Gastroesophageal sphincter (tissue), 3 donors: ENCODE results near the gene GRK5.

ENCODE experiments used
- CTCF ChIP-seq, 4 experiments: fragments of 200-600 bp in 2 of 4; fragments of 450-650 bp in 2 of 4; sonication (generic) in 1 of 4; IDR thresholded peaks; one replicate each; pipeline ENCODE4 v1.5.1; 2017 to 2019; ENCODE audit warnings: antibody characterized with exemption in 4 of 4, mild to moderate bottlenecking in 2 of 4, moderate library complexity in 2 of 4
- EP300 ChIP-seq: sonication (generic); formaldehyde crosslinking; IDR thresholded peaks from one replicate; pipeline ENCODE4 v1.6.1; 2017; ENCODE audit warnings: antibody characterized with exemption, mild to moderate bottlenecking
- POLR2A ChIP-seq, 2 donors: fragments of 450-650 bp; IDR thresholded peaks; one replicate each; pipeline ENCODE4 v1.6.1; 2017; ENCODE audit warnings: antibody characterized with exemption in 2 of 2, mild to moderate bottlenecking in 2 of 2, moderate library complexity in 1 of 2
- POLR2AphosphoS5 ChIP-seq: sonication (generic); formaldehyde crosslinking; IDR thresholded peaks from one replicate; pipeline ENCODE4 v1.6.1; 2017; ENCODE audit warnings: antibody characterized with exemption

GRCh38 chr10:119499677-119500002, 292.3 kb downstream of the GRK5 start:
- TF ChIP-seq CTCF (IDR thresholded peaks at IDR 0.05) (no peak), POLR2AphosphoS5 (no peak), EP300 (no peak), POLR2A (IDR thresholded peaks at IDR 0.05) (no peak)
